ENCODE measurements around the gene CNTNAP2.
"Not testable (repeated sequence)": the region's sequence is repeated elsewhere in the genome, so short reads cannot be mapped to it uniquely, and the experiment has no call there.

The CNTNAP2 gene

DNA sequence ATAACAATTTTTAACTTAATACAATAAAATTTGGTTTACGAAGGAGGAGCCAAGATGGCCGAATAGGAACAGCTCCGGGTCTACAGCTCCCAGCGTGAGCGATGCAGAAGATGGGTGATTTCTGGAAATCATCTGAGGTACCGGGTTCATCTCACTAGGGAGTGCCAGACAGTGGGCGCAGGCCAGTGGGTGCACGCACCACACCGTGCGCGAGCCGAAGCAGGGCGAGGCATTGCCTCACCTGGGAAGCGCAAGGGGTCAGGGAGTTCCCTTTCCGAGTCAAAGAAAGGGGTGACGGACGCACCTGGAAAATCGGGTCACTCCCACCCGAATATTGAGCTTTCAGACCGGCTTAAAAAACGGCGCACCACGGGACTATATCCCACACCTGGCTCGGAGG, 789.1 kb downstream of the CNTNAP2 start:
- DNase-seq: not testable (repeated sequence)

DNA sequence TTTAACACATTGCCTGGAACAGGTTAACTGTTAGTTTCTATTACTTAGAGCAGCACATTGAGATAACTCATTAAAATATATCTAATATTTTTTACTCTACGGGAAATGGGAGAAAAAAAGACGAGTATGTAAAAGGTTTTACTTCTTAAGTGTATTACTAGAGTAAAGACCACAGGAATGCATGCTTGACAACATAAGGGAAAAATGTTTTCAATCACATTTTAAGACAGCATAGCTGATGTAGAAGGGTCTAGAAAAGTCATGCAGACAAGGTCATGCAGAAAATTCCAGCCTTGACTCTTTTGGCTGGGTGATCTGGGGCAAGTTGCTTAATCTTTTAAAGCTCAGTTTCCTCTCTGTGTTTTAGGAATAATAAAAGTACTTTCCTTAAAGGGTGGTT, 806.2 kb downstream of the CNTNAP2 start:
- no peak for DNase-seq

- no peak for DNase-seq
These were observed 810.2 kb downstream of the CNTNAP2 start for GRCh38 chr7:146926841-146927240.

- DNase-seq: no peak
These were observed 821.2 kb downstream of the CNTNAP2 start for GRCh38 chr7:146937836-146938235.

DNA sequence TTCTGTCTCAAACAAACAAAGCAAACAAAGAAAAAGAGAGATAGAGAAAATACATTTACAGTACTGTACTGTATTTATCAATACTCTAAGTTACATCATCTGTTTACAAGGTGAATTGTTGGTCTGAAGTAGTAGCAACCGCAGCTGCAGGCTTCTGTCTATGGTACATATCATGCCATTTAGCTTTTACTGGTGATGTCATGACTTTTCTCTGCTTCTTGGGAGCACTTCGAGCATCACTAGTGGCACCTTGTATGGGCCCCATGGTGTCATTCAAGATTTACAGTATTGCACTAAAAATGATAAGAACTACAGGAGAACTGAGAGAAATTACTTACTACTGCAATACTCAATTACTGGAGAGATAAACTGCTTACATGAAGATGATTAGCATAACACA, 826.9 kb downstream of the CNTNAP2 start:
- no peak for DNase-seq

DNA sequence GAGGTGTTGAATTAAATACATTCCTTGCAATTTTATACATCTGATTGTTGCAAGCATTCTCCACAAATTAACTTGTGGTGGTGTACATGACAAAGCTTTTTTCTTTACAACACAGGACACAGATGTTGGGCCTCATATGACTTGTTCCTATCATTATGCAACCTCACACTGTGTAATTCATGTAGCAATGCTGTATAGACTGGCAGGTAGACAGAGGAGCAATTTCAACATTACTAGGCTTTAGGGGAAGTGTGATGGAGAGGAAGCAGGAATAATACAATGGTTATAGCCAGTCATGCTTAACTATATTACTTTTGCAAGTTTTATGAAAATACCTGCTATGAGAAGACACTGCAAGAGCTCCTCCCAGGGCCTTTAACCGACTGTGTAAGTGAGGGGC, 832.1 kb downstream of the CNTNAP2 start:
- no peak for DNase-seq

DNA sequence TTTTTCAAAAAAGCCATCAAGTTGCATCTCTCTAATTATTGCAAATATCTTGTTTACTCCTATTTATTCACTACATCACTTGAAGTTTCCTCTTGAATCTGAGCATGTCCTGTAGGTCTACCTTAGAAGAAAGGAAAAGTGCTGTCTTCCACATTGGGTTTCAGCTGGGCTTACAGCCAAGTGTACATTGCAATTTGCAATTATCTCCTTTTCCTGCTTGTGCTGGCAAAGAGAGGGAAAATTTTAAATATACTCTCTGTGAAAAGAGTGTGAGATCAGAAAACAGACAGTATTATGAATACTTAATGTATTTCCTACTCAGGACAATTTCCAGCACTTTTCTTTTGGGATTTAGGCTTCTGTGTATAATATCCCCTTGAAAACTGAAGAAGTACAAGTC, 839.7 kb downstream of the CNTNAP2 start:
- no peak for DNase-seq

GRCh38 chr7:146956853-146957252, 840.3 kb downstream of the CNTNAP2 start:
- no peak for DNase-seq

DNA sequence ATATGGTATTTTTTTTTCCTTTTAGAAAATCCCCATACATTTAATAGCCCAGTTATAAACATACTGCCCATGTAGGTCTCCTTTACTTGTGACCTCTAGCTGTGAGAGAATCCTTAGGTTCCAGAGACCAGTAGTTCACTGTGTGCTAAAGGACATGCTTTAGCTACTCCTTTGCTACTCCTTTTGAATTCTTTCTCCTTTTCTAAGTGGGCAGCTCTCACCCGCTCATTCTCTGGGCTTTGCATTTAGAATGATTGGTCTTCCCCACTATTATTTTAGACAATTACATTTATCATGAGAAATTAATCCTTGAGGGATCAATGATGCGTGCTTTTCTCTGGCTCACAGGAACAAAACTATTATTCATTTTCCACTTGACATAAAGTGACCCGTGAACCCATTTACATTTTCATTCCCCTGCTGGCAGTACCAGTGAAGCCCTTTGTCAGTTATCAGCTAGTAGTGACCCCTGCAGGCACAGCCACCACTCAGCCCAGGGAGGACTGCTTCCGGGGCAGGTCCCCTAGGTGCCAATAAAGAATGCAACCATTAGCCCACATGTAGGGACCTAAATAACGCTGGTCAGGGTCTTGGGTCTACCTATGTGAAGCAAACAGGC, 844.3 kb downstream of the CNTNAP2 start:
- DNase-seq: no peak

- no peak for DNase-seq
These were observed 845.0 kb downstream of the CNTNAP2 start for GRCh38 chr7:146961617-146962016.

- no peak for DNase-seq
These were observed 849.7 kb downstream of the CNTNAP2 start for GRCh38 chr7:146966274-146966673.

- no peak for DNase-seq
These were observed 865.9 kb downstream of the CNTNAP2 start for GRCh38 chr7:146982482-146982881.

DNA sequence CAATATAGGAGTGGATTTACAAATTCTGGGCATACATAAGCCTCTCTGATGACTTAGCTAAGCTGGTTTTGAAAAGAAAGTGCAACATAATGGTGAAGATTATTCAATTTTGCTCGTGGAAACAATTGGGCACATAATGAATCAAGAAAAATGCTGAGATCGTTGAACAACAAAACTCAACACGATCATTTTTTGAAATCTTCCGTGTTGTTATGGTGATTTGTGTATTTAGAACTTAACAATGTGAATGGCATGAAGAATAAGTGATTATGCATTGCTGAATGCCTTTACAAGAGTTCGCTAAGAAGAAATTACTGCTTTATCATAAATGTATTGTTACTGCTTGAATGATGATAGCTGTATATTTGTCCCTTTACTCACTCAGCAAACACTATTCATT, 875.0 kb downstream of the CNTNAP2 start:
- no peak for DNase-seq

DNA sequence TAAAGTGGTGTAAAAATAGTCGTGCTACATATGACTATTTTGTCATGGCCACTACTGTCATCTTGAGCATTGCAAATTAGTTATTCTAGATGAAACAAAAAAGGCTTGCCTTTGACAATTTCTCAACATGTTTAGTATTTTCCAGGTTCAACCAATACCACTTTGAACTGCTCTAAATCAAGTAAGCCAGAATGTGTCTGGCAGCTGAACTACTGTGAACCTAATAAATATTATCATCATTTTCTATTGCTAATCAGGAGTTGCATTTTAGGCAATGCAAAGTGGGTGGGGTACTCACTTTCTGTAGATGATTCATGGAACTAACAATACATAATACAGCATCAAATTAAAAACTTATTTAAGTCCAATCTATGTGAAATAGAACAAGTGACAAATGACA, 877.2 kb downstream of the CNTNAP2 start:
- DNase-seq: no peak

DNA sequence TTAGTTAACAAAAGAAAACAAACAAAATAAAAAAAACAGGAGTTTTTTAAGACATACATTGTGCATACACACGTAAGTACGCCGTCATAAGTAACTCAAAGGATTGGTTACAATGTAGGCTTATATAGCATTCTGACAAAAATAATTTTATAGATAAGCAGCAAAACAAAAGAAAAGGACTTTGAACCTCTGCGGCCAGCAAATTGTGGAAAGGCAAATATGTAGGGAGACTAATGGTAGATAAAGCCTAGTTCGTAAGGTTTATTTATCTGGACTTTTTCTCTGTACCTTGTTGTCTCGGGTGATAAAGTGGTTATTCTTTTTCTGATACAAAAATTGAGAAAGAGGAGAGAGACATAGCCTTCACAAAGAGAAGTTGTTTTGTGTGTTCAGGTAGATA, 891.9 kb downstream of the CNTNAP2 start:
- no peak for DNase-seq

DNA sequence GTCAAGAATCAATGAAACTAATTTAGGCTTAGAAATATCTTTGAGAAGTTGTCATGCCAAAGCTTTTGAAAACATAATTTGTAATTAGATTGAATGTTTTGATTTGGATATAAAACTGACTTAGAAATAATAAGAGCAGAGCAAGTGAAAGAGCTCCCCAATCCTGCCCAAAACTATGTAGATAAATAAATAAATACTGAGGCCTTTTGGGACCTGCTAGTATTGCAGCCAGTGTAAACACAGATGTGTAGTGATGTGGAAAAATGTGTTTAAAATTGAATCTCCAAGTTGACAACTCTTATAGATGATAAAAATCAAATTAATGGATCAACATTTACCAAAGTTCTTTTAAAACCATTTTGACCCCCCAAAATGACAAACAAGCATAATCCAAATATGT, 896.1 kb downstream of the CNTNAP2 start:
- no peak for DNase-seq

DNA sequence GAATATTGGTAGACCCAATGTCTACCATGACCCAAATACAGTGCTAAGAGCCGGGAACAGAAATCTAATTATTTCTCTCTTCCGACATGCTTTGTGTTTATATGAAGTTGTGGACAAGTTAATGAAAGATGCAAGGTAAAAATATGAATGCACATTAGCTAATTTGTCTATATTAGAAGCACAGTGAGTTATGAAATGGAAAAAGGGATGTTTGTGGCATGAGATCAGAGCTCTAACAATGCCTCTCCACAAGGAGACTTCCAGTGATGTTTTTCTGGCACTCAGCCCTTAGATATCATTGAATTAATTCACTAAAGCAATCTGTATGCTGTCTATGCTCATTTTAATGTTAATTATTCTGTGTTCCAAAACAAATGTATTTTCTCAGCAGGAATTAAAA, 897.2 kb downstream of the CNTNAP2 start:
- DNase-seq: no peak

- no peak for DNase-seq
These were observed 897.8 kb downstream of the CNTNAP2 start for GRCh38 chr7:147014286-147014955.

DNA sequence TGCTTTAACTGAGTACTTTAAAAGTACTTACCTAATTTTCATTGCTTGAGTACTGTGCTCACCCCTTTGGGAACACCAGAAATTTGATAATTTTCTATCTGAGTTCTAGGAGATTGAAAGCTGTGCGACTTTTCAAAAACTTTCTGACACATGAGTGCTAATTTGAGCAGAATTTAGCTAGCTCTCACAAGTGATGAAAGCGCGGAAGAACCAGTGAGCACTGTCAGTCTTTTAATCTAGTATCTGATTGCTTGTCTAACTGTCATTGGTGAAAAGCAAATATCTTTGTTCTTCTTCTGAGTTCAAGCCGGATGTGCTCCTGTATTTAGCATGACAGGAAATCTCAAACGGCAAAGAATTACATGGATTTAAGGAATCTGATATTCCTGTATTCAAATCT, 899.4 kb downstream of the CNTNAP2 start:
- DNase-seq: no peak

- DNase-seq: no peak
These were observed 905.5 kb downstream of the CNTNAP2 start for GRCh38 chr7:147022056-147022455.

- DNase-seq: no peak
These were observed 906.8 kb downstream of the CNTNAP2 start for GRCh38 chr7:147023440-147023839.

DNA sequence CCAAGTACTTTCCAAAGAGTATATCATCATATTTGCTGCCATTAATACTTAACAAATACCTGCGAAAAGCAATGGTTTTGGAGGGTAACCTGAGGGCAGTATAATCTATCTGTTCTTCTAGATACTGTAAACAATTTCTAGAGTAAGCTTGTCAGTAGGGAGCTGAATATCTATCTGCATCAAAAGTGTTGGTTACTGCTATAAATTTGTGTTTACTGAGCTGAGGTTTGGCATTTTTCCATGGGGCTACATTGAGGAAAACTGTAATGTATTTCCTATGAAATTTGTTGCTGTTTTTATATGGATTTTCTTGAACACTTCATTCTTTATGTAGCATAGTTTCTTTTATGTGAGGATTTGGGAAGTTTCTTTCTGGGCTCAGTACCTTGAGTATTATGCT, 913.4 kb downstream of the CNTNAP2 start:
- no peak for DNase-seq

GRCh38 chr7:147033641-147034040, 917.0 kb downstream of the CNTNAP2 start:
- no peak for DNase-seq

DNA sequence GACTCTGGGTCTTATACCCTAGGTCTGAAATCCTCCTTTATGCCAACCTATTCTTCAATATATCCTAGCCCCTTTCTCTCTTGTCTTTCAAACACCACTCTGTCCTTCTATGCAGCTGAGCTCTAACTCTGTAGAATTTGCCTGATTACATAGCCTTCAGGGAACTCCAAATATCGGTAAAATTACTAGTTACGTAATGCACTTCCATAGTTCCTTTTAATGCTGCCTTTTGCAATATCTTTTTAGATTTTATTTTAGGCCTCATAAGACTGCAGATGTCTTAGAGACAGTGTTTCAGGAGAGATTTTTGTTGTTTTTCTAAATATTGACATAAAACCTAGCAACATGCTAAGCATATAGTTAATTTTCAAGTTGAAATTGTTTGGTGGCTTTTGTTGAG, 924.8 kb downstream of the CNTNAP2 start:
- no peak for DNase-seq

DNA sequence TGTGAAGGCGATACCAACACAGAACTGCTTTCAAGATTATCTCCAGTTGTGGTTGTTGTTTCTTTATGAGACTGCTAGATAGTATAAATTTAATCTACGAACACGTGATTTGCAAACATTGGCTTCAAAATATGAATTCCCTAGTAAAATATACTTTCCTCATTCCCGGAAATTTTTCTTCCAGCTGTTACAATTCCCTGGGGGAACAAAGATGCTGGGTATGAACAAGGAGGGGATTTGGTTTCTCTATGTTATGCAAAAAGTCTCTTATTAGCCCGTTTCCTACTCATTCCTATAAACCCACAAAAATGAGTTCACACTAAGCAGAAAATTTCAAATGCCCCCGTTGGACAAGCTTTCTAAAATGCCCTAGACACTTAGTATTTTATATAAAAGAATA, 928.3 kb downstream of the CNTNAP2 start:
- DNase-seq: no peak
